ENCODE results near the gene AP3B2. TPM values are rescaled to one million over a fixed set of nuclear protein-coding genes. Genes with fewer than 3 reads are reported as not detected.

The AP3B2 gene
- total and polyA plus RNA-seq, 2 of the 4 experiments (the other 2 are of a cell fraction), result 0.14 TPM; not detected in 1

DNA sequence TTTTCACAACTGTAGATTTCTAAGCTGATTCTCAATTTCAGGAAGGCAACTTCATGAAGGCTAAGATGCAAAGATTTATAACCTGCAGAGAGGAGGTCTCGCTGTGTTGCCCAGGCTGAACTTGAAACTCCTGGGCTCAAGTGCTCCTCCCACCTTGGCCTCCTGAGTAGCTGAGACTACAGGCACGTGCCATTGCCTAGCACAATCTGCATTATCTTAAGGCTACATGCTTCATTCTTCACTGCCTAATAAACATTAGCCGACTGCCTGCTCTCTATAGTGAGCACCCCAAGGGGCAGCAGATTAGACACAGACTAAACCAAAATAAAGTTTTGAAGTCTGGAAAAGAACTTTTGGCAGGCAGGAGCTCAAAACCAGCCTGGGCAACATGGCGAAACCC, 79.6 kb downstream of the AP3B2 start:
- H3K18ac ChIP-seq (ENCODE audit: low read depth, low read length), result no peak overlapping the region
- H3K4me3 ChIP-seq (ENCODE audit: insufficient read depth, low read depth, low read length), result no peak overlapping the region
- no peak overlapping the region for H3K9ac ChIP-seq (ENCODE audit: low read depth, low read length)
- no peak overlapping the region for H4K91ac ChIP-seq (ENCODE audit: insufficient read depth, low read depth, low read length)
- H3K56ac ChIP-seq (ENCODE audit: extremely low read depth, insufficient read depth, low read length), result no peak overlapping the region
- ChIA-PET POLR2A (ENCODE audit: unreplicated experiment) (no interaction called here), CTCF (interaction anchor here (0.6 kb wide), 1 partner anchor 219 kb away, joined by 3 read pairs; no protein-coding TSS in a partner anchor)
- H4K5ac ChIP-seq (ENCODE audit: low read depth, low read length), result no peak overlapping the region
- H3K14ac ChIP-seq (replicated peaks; ENCODE audit: low read depth, low read length), result no peak overlapping the region
- DNase-seq, result no peak
- H3K79me1 ChIP-seq (ENCODE audit: low read depth in 1 of 2, low read length in 2 of 2), result no peaks in the 10 kb centered on the region
- H3K4me1 ChIP-seq (ENCODE audit: control insufficient read depth, insufficient read depth, low read length), result no peaks in the 10 kb centered on the region
- no peaks in the 10 kb centered on the region for H3K27me3 ChIP-seq (ENCODE audit: control insufficient read depth, insufficient read depth, low read length)
- no peak overlapping the region for H2AK5ac ChIP-seq (ENCODE audit: low read depth, low read length)
- H3K9me1 ChIP-seq (ENCODE audit: insufficient read depth, low read length), result no peaks in the 10 kb centered on the region
- H2AK9ac ChIP-seq (replicated peaks; ENCODE audit: low read depth, low read length, poor library complexity), result no peak overlapping the region
- TF ChIP-seq RFX5 (IDR thresholded peaks at IDR 0.05; ENCODE audit: low read depth, low read length), result no peak
- no peak for TF ChIP-seq MAFK (IDR thresholded peaks at IDR 0.05; ENCODE audit: low read depth, low read length)
- no peak for TF ChIP-seq MAZ (IDR thresholded peaks at IDR 0.05; ENCODE audit: borderline replicate concordance, low read depth, low read length)
- no peak for TF ChIP-seq BHLHE40 (IDR thresholded peaks at IDR 0.05; ENCODE audit: low read depth, low read length)
- no peak for TF ChIP-seq NFE2L2 (IDR thresholded peaks at IDR 0.05; ENCODE audit: low read depth, low read length)
- no peak for TF ChIP-seq RAD21 (IDR thresholded peaks at IDR 0.05; ENCODE audit: low read length)
- TF ChIP-seq POLR2A (IDR thresholded peaks at IDR 0.05; ENCODE audit: low read depth, low read length), result no peak
- TF ChIP-seq CEBPB (IDR thresholded peaks at IDR 0.05; ENCODE audit: low read depth, low read length), result no peak
- no peak for TF ChIP-seq SMC3 (IDR thresholded peaks at IDR 0.05; ENCODE audit: low read depth, low read length)
- TF ChIP-seq, protein P1, sequence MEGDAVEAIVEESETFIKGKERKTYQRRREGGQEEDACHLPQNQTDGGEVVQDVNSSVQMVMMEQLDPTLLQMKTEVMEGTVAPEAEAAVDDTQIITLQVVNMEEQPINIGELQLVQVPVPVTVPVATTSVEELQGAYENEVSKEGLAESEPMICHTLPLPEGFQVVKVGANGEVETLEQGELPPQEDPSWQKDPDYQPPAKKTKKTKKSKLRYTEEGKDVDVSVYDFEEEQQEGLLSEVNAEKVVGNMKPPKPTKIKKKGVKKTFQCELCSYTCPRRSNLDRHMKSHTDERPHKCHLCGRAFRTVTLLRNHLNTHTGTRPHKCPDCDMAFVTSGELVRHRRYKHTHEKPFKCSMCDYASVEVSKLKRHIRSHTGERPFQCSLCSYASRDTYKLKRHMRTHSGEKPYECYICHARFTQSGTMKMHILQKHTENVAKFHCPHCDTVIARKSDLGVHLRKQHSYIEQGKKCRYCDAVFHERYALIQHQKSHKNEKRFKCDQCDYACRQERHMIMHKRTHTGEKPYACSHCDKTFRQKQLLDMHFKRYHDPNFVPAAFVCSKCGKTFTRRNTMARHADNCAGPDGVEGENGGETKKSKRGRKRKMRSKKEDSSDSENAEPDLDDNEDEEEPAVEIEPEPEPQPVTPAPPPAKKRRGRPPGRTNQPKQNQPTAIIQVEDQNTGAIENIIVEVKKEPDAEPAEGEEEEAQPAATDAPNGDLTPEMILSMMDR (conservative IDR thresholded peaks at IDR 0.05; ENCODE audit: low read depth, low read length), result no peak
- no peak for TF ChIP-seq CHD1 (IDR thresholded peaks at IDR 0.05; ENCODE audit: low read depth, low read length)
- no peak for TF ChIP-seq RCOR1 (IDR thresholded peaks at IDR 0.05; ENCODE audit: insufficient replicate concordance, low read length)
- no peak for TF ChIP-seq MXI1 (IDR thresholded peaks at IDR 0.05; ENCODE audit: borderline replicate concordance, low read depth, low read length)
- no peak for TF ChIP-seq FOS (IDR thresholded peaks at IDR 0.05; ENCODE audit: low read depth, low read length)
- TF ChIP-seq, protein P2, sequence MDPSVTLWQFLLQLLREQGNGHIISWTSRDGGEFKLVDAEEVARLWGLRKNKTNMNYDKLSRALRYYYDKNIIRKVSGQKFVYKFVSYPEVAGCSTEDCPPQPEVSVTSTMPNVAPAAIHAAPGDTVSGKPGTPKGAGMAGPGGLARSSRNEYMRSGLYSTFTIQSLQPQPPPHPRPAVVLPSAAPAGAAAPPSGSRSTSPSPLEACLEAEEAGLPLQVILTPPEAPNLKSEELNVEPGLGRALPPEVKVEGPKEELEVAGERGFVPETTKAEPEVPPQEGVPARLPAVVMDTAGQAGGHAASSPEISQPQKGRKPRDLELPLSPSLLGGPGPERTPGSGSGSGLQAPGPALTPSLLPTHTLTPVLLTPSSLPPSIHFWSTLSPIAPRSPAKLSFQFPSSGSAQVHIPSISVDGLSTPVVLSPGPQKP (IDR thresholded peaks at IDR 0.05; ENCODE audit: borderline replicate concordance, low read depth, low read length), result no peak
- TF ChIP-seq, protein P3, sequence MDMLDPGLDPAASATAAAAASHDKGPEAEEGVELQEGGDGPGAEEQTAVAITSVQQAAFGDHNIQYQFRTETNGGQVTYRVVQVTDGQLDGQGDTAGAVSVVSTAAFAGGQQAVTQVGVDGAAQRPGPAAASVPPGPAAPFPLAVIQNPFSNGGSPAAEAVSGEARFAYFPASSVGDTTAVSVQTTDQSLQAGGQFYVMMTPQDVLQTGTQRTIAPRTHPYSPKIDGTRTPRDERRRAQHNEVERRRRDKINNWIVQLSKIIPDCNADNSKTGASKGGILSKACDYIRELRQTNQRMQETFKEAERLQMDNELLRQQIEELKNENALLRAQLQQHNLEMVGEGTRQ (IDR thresholded peaks at IDR 0.05; ENCODE audit: low read depth, low read length), result no peak
- H2BK15ac ChIP-seq (ENCODE audit: low read depth, low read length), result no peak overlapping the region
- H2BK5ac ChIP-seq (ENCODE audit: low read depth, low read length, poor library complexity, severe bottlenecking), result no peak overlapping the region
- H3K4me2 ChIP-seq (ENCODE audit: low read depth, low read length), result no peak overlapping the region
- H4K20me1 ChIP-seq (ENCODE audit: insufficient read depth, low read length), result no peaks in the 10 kb centered on the region
- no peak overlapping the region for H3K27ac ChIP-seq (ENCODE audit: insufficient read depth, low read length)
- no peaks in the 10 kb centered on the region for H3K36me3 ChIP-seq (ENCODE audit: control insufficient read depth, insufficient read depth, low read length)
- H2BK20ac ChIP-seq (ENCODE audit: low read depth, low read length), result no peak overlapping the region
- BruUV-seq (replicated peaks), result no TSS peak
- no CpG with 5 or more reads among the region's 4 CpGs for WGBS, 2 experiments (ENCODE audit: extremely low coverage in 2 of 2, insufficient read length in 1 of 2)
- no peak overlapping the region for H4K8ac ChIP-seq (ENCODE audit: low read depth in 2 of 2, low read length in 2 of 2)
- H3K23ac ChIP-seq (ENCODE audit: low read depth, low read length), result no peak overlapping the region
- no peaks in the 10 kb centered on the region for H3K9me3 ChIP-seq (ENCODE audit: control insufficient read depth, insufficient read depth, low read length)
- no peak for ATAC-seq (ENCODE audit: low read depth)
- no peak overlapping the region for H3K4ac ChIP-seq (ENCODE audit: low read depth, low read length)
- dilution Hi-C loops (cut with HindIII; ENCODE audit: low sequenced_read_pairs, unreplicated experiment) (no loop called here), in situ Hi-C loops (cut with MboI; ENCODE audit: low sequenced_read_pairs) (no loop called here), intact Hi-C loops (cut with micrococcal nuclease) (no loop called here)
- no peak overlapping the region for H2AFZ ChIP-seq (replicated peaks; ENCODE audit: low read length, poor library complexity)
- no peak overlapping the region for H2BK120ac ChIP-seq (ENCODE audit: low read depth, low read length)

All from IMR-90 (cell line).